Measurements from ENCODE around the gene FKBP5.

GRCh38 chr6:35600659-35601125 is 88.0 kb downstream of the FKBP5 start:
- TF ChIP-seq CTCF (IDR thresholded peaks at IDR 0.05; ENCODE audit: borderline replicate concordance, extremely low read depth, low read length, poor library complexity, severe bottlenecking) (no peak), EZH2 (IDR thresholded peaks at IDR 0.05; ENCODE audit: borderline replicate concordance, low read depth, low read length, severe bottlenecking) (no peak)

Data from DND-41 (cell line).